Keratinocyte (primary cell): ENCODE results near the gene RPP30.

Source experiments
- CTCF ChIP-seq, 3 experiments: IDR thresholded peaks in 1 of 3; conservative IDR thresholded peaks in 1 of 3; optimal IDR thresholded peaks in 1 of 3; 2 replicates in 2 of 3; 3 replicates in 1 of 3; pipeline versions ENCODE3 to v1.5.1; 2011; ENCODE audit warnings: low read length in 3 of 3, mild to moderate bottlenecking in 3 of 3, moderate library complexity in 2 of 3, control low read depth in 1 of 3, inconsistent platforms in 1 of 3; ENCODE audit not compliant: insufficient read depth in 2 of 3; ENCODE audit errors: extremely low read depth in 1 of 3
- EZH2 ChIP-seq: IDR thresholded peaks from one replicate; pipeline ENCODE4 v1.6.1; 2012; ENCODE audit warnings: inconsistent platforms, mild to moderate bottlenecking, low read length, moderate library complexity

- no peak for TF ChIP-seq CTCF (optimal IDR thresholded peaks at IDR 0.05 in 1 of 3, IDR thresholded peaks at IDR 0.05 in 1 of 3, conservative IDR thresholded peaks at IDR 0.05 in 1 of 3; ENCODE audit: extremely low read depth in 1 of 3, insufficient read depth in 2 of 3, low read length in 3 of 3)
- TF ChIP-seq EZH2, result no peak
Measured at GRCh38 chr10:90915766-90916075, 43.9 kb downstream of the RPP30 start.
